Measurements from ENCODE around the gene SIGLEC11. TPM values are rescaled to one million over a fixed set of nuclear protein-coding genes. Genes with fewer than 3 reads are reported as not detected.

The SIGLEC11 gene
- total and polyA plus RNA-seq, 2 donors (not counting 3 experiments of a cell fraction or from before 2014, with no cell fraction given): not detected

GRCh38 chr19:49923055-49924003, 37.6 kb downstream of the SIGLEC11 start:
- CTCF ChIA-PET: no interaction called here
- H3K27ac ChIP-seq (ENCODE audit: insufficient read depth, low read depth, low read length): no peak overlapping the region
- FAIRE-seq (no peak), DNase-seq (ENCODE audit: low read depth, low spot score) (no peak)
- H3K9ac ChIP-seq (replicated peaks; ENCODE audit: extremely low read depth, insufficient read depth, low read length): no peak overlapping the region
- H3K27me3 ChIP-seq (ENCODE audit: control insufficient read depth in 2 of 2, insufficient read depth in 2 of 2, low read length in 2 of 2): no peaks in the 10 kb centered on the region
- H3K4me3 ChIP-seq (replicated peaks in 1 of 3; ENCODE audit: insufficient read depth in 1 of 3, low read depth in 1 of 3, low read length in 3 of 3): no peak overlapping the region
- H3K9me1 ChIP-seq (replicated peaks; ENCODE audit: control insufficient read depth, extremely low read depth, insufficient read depth, low read length): no peaks in the 10 kb centered on the region
- no peaks in the 10 kb centered on the region for H3K9me3 ChIP-seq (replicated peaks; ENCODE audit: control insufficient read depth, insufficient read depth, low read length)
- dilution Hi-C loops (cut with MboI; ENCODE audit: extremely low pct_ligation_motif_present, low sequenced_read_pairs): no loop called here
- peaks cover 6 to 25% of the 10 kb centered on the region in 2 experiments for H3K36me3 ChIP-seq (ENCODE audit: control insufficient read depth in 2 of 2, extremely low read depth in 1 of 2, insufficient read depth in 2 of 2, low read length in 2 of 2)
- H2AFZ ChIP-seq (ENCODE audit: low read depth, low read length): no peak overlapping the region
- H4K20me1 ChIP-seq (replicated peaks; ENCODE audit: control insufficient read depth, extremely low read depth, insufficient read depth, low read length): no peaks in the 10 kb centered on the region
- H3K4me1 ChIP-seq (ENCODE audit: control insufficient read depth, extremely low read depth, insufficient read depth, low read length): peaks cover 10% of the 10 kb centered on the region
- no peak overlapping the region for H3K4me2 ChIP-seq (ENCODE audit: insufficient read depth, low read length)
- peaks cover 87% of the 10 kb centered on the region for H3K79me2 ChIP-seq (ENCODE audit: control insufficient read depth, insufficient read depth, low read length)
- POLR2A ChIA-PET: no interaction called here
- BruUV-seq (replicated peaks): no TSS peak
- intact Hi-C loops (cut with micrococcal nuclease): no loop called here
- TF ChIP-seq GATA2 (IDR thresholded peaks at IDR 0.05; ENCODE audit: insufficient read depth, insufficient read length, low read depth, low read length): no peak
- no peak for TF ChIP-seq MAX (IDR thresholded peaks at IDR 0.05; ENCODE audit: insufficient read depth, insufficient read length)
- no peak for TF ChIP-seq EZH2 (IDR thresholded peaks at IDR 0.05; ENCODE audit: borderline replicate concordance, low read depth, low read length, severe bottlenecking)
- TF ChIP-seq CTCF (IDR thresholded peaks at IDR 0.05; ENCODE audit: extremely low read depth in 1 of 2, insufficient read depth in 1 of 2, low read depth in 1 of 2, low read length in 2 of 2): no peak
- TF ChIP-seq POLR2A (IDR thresholded peaks at IDR 0.05; ENCODE audit: low read depth, low read length): no peak
- TF ChIP-seq MYC (IDR thresholded peaks at IDR 0.05; ENCODE audit: low read depth, low read length): no peak
- no peak for TF ChIP-seq POLR2AphosphoS5 (IDR thresholded peaks at IDR 0.05; ENCODE audit: insufficient read depth, low read depth, low read length)
- no peak for TF ChIP-seq FOS (IDR thresholded peaks at IDR 0.05; ENCODE audit: borderline replicate concordance, insufficient read depth, low read length)
- no peak for TF ChIP-seq JUN (IDR thresholded peaks at IDR 0.05; ENCODE audit: borderline replicate concordance, insufficient read depth, insufficient read length, low read depth)

Data from endothelial cell of umbilical vein (primary cell).